Measurements from ENCODE around the gene SMAD7. TPM values are rescaled to one million over a fixed set of nuclear protein-coding genes. Genes with fewer than 3 reads are reported as not detected.

SMAD7 gene
- total RNA-seq, result 10 to 100 TPM; 39.1 to 58.8 TPM
- polyA plus RNA-seq, result 10 to 100 TPM; 11.8 to 32.5 TPM
- long read RNA-seq, donor 1, full-length matches to known transcripts, result 15 of 15 reads
- long read RNA-seq, donor 1, partial matches to known transcripts, result 0 of 15 reads
- long read RNA-seq, donor 1, other reads (novel, unspliced or antisense), result 0 of 15 reads
- long read RNA-seq, donor 2, full-length matches to known transcripts, result 2 of 2 reads
- long read RNA-seq, donor 2, partial matches to known transcripts, result 0 of 2 reads
- long read RNA-seq, donor 2, other reads (novel, unspliced or antisense), result 0 of 2 reads
- long read RNA-seq, donor 3, full-length matches to known transcripts, result 8 of 18 reads
- long read RNA-seq, donor 3, partial matches to known transcripts, result 10 of 18 reads
- long read RNA-seq, donor 3, other reads (novel, unspliced or antisense), result 0 of 18 reads
- long read RNA-seq, donor 4, full-length matches to known transcripts, result 1 of 1 reads
- long read RNA-seq, donor 4, partial matches to known transcripts, result 0 of 1 reads
- long read RNA-seq, donor 4, other reads (novel, unspliced or antisense), result 0 of 1 reads
- long read RNA-seq, donor 5, full-length matches to known transcripts, result 19 of 19 reads
- long read RNA-seq, donor 5, partial matches to known transcripts, result 0 of 19 reads
- long read RNA-seq, donor 5, other reads (novel, unspliced or antisense), result 0 of 19 reads

- WGBS, 2 donors, result 0% methylated on average over 52 to 71 of the region's 71 CpGs
- ATAC-seq (ENCODE audit: insufficient read depth, low FRiP score) (no peak), DNase-seq (peak; percentile 22 to 65 (median 64))
- H3K9ac ChIP-seq (ENCODE audit: insufficient read depth in 1 of 2, low read length in 2 of 2), result peak within 1 kb of the TSS; percentile 75 to 87
- no peaks in the 10 kb centered on the region for H3K27me3 ChIP-seq (ENCODE audit: control insufficient read depth in 3 of 3, insufficient read depth in 3 of 3, low read length in 2 of 3)
- H3K27ac ChIP-seq (ENCODE audit: low read depth in 1 of 2, low read length in 1 of 2), result peak within 1 kb of the TSS; percentile 97 to 99
- peaks cover 8 to 40% (median 15%) of the 10 kb centered on the region in 5 donors for H3K4me1 ChIP-seq (ENCODE audit: control insufficient read depth in 5 of 5, insufficient read depth in 5 of 5, low read length in 5 of 5)
- H3K36me3 ChIP-seq (ENCODE audit: control insufficient read depth in 4 of 4, insufficient read depth in 4 of 4, low read length in 4 of 4), result peaks cover 0 to 13% (median 4%) of the 10 kb centered on the region in 4 donors
- H3K4me3 ChIP-seq, result peak within 1 kb of the TSS; percentile 74
- no peak for TF ChIP-seq CTCF (IDR thresholded peaks at IDR 0.05; ENCODE audit: control extremely low read depth, extremely low read depth)
- no peaks in the 10 kb centered on the region for H3K9me3 ChIP-seq (ENCODE audit: control insufficient read depth in 4 of 4, insufficient read depth in 3 of 4, low read length in 3 of 4)
Observed at GRCh38 chr18:48950536-48951447, at the start of gene SMAD7. Gene SMAD7 (minus strand): TSS chr18:48950965. CDS start chr18:48950424, 541 bp downstream.

GRCh38 chr18:48999569-48999968 is 48.8 kb upstream of the SMAD7 start:
- no peak overlapping the region for H3K27ac ChIP-seq (ENCODE audit: low read depth in 1 of 2, low read length in 1 of 2)
- DNase-seq, result no peak
- 88 to 94% methylated on average over 11 of the region's 11 CpGs for WGBS, 2 donors
- no peak for ATAC-seq (ENCODE audit: insufficient read depth, low FRiP score)
- H3K27me3 ChIP-seq (ENCODE audit: control insufficient read depth in 3 of 3, insufficient read depth in 3 of 3, low read length in 2 of 3), result no peaks in the 10 kb centered on the region
- H3K36me3 ChIP-seq (ENCODE audit: control insufficient read depth in 4 of 4, insufficient read depth in 4 of 4, low read length in 4 of 4), result no peaks in the 10 kb centered on the region
- no peak for TF ChIP-seq CTCF (IDR thresholded peaks at IDR 0.05; ENCODE audit: control extremely low read depth, extremely low read depth)
- H3K9ac ChIP-seq (ENCODE audit: insufficient read depth in 1 of 2, low read length in 2 of 2), result no peak overlapping the region
- H3K9me3 ChIP-seq (ENCODE audit: control insufficient read depth in 4 of 4, insufficient read depth in 3 of 4, low read length in 3 of 4), result no peaks in the 10 kb centered on the region
- peaks cover 0 to 29% (median 7%) of the 10 kb centered on the region in 5 donors for H3K4me1 ChIP-seq (ENCODE audit: control insufficient read depth in 5 of 5, insufficient read depth in 5 of 5, low read length in 5 of 5)
- H3K4me3 ChIP-seq, result no peak overlapping the region

- WGBS, 2 donors, result 54 to 74% methylated on average over 17 of the region's 17 CpGs
Observed at GRCh38 chr18:48997985-48998831, 47.4 kb upstream of the SMAD7 start.

More at GRCh38 chr18:48997985-48998831, 47.4 kb upstream of the SMAD7 start:
- Histone ChIP-seq H3K9ac (ENCODE audit: insufficient read depth in 1 of 2, low read length in 2 of 2) (peak overlapping the region in 1 of 2 donors; percentile 61), H3K36me3 (ENCODE audit: control insufficient read depth in 4 of 4, insufficient read depth in 4 of 4, low read length in 4 of 4) (no peaks in the 10 kb centered on the region), H3K27ac (ENCODE audit: low read depth in 1 of 2, low read length in 1 of 2) (peak overlapping the region in 1 of 2 donors; percentile 65), H3K4me3 (no peak overlapping the region), H3K9me3 (ENCODE audit: control insufficient read depth in 4 of 4, insufficient read depth in 3 of 4, low read length in 3 of 4) (no peaks in the 10 kb centered on the region), H3K4me1 (ENCODE audit: control insufficient read depth in 5 of 5, insufficient read depth in 5 of 5, low read length in 5 of 5) (peaks cover 3 to 42% (median 12%) of the 10 kb centered on the region in 5 donors), H3K27me3 (ENCODE audit: control insufficient read depth in 3 of 3, insufficient read depth in 3 of 3, low read length in 2 of 3) (no peaks in the 10 kb centered on the region)
- TF ChIP-seq CTCF (IDR thresholded peaks at IDR 0.05; ENCODE audit: control extremely low read depth, extremely low read depth), result no peak
- peak; percentile 78 for ATAC-seq (ENCODE audit: insufficient read depth, low FRiP score)
- DNase-seq, result peak; percentile 68 to 80 (median 69)

All from lung (tissue), 16 donors.